HG03159 (cell line): ENCODE results near the gene RSAD2.
"Not testable (repeated sequence)": the region's sequence is repeated elsewhere in the genome, so short reads cannot be mapped to it uniquely, and the experiment has no call there.

Experiments used
- ATAC-seq: cut with Tn5 transposase; IDR thresholded peaks from one replicate; pipeline ENCODE4 v1.9.1; 2021; ENCODE audit warnings: mild to moderate bottlenecking, moderate library complexity; ENCODE audit not compliant: unreplicated experiment

The RSAD2 gene

GRCh38 chr2:6924101-6924923 is 46.7 kb downstream of the RSAD2 start:
- ATAC-seq = no peak

GRCh38 chr2:6924924-6925409 is 47.4 kb downstream of the RSAD2 start:
- no peak for ATAC-seq

DNA sequence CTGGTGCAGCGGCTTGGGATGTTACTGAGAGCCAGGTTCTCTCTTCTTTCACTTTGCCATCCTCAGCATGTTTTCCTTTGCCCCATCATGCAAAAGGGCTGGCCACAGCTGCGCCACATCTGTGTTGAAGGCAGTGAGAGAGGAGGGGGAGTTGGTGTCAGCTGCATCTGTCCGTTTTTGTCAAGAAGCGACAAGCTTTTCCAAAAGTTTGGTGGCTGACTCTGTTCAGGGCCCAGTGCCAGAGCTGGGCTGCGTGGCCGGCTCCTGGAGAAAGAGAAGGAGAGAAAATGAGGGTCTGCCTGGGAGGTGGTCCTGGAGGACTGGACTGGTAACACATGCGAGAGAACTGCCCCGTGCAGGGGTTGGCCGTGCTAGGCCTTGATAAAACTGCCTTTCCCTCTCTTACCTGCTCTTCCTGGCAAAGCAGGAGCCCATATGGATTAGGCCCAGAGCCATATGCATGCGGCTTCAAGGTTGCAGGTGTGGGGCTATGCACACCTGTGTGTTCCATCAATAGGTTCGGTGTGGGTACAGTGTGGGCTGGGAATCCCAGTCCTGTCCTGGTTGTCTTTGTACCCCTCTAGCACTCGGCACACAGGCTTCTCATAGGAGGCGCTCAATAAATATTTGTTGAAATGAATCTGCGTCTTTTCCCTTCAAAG is 48.6 kb downstream of the RSAD2 start:
- ATAC-seq = no peak

GRCh38 chr2:6927186-6927585 is 49.6 kb downstream of the RSAD2 start:
- no peak for ATAC-seq

- ATAC-seq = no peak
Measured at GRCh38 chr2:6927753-6928152, 50.2 kb downstream of the RSAD2 start.

- ATAC-seq = no peak
Measured at GRCh38 chr2:6928452-6928851, 50.9 kb downstream of the RSAD2 start.

GRCh38 chr2:6929196-6929819 is 51.7 kb downstream of the RSAD2 start:
- ATAC-seq = no peak

- ATAC-seq = no peak
Measured at GRCh38 chr2:6930923-6931647, 53.5 kb downstream of the RSAD2 start.

DNA sequence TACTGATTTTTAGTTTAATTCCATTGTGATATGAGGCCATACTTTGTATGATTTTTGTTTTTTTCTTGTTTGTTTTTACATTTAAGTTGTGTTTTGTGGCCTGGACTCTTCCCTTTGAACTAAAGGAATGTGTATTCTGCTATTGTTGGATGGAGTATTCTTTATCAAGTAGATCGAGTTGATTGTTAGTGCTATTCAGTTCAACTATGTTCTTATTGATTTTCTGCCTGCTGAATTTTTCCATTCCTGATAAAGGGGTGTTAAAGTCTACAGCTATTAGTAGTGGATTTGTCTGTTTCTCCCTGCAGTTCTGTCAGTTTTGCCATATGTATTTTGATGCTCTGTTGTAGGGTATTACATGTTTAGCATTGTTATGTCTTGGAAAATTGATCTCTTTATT is 54.2 kb downstream of the RSAD2 start:
- no peak for ATAC-seq

DNA sequence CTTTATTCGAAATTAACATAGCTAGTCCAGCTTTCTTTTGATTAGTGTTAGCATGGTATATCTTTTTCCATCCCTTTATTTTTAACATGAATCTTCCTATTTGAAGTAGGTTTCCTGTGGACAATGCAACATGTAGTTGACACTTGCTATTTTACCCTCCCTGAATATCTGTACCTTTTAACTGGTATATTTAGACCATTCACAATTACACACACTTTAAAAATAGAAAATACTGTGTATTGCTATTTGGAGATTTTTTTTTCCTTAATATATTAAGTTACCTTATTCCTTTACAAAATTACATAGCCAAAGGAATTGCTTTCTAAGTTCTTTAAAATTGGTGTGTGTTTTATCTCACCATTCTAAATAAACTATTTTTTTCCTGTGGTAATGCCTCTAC is 54.6 kb downstream of the RSAD2 start:
- ATAC-seq = no peak

DNA sequence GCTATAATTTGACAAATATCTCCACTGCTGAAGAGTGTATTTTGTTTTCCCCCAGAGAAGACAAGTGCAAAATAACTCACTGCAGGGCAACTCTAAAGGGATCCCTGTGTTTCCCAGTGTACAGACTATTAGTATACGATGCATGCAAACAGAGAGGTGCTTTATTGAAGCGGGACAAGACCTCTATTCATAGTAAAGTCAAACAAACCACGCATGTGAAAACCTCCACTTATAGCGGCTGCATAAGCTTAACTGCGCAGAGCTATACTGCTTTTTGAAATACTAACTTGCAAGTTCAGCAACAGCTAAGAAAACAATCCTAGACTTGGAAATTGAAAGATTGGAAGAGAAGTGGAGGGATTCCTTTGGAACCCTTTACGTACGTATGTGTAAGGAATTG is 55.3 kb downstream of the RSAD2 start:
- no peak for ATAC-seq

DNA sequence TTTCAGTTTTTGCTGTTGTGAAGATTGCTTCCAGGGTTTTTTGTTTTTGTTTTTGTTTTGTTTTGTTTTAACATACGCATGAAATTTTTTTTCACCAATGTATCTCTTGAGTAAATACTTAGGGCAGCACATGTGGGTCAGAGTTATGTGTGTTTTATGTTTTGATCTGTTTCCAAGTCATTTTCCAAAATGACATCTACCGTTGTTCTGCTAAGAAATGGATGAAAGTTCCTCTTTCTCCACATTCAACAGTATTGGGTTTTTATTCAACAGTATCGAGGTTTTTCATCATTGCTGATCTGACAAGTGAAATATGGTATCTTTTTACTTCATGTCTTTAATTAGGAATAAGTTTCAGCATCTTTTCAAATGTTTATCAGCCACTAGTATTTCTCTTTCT is 56.3 kb downstream of the RSAD2 start:
- no peak for ATAC-seq

GRCh38 chr2:6934345-6934744 is 56.8 kb downstream of the RSAD2 start:
- no peak for ATAC-seq

- no peak for ATAC-seq
Measured at GRCh38 chr2:6934758-6935651, 57.4 kb downstream of the RSAD2 start.

DNA sequence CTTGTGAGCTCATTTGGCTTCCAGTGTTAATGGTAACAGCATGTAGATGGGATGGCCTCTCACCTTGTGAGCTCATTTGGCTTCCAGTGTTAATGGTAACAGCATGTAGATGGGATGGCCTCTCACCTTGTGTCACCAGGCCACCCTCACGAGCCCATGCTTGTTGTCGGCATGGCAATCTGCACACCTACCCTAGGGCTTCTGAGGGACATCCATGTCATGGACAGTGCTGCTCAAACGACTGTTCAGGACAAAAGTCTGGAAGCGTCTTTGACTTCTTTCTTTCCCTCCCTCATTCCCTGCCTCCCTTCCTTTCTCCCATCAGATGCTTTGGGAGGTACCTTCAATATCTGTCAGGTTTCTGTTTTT is 58.1 kb downstream of the RSAD2 start:
- not testable (repeated sequence) for ATAC-seq

DNA sequence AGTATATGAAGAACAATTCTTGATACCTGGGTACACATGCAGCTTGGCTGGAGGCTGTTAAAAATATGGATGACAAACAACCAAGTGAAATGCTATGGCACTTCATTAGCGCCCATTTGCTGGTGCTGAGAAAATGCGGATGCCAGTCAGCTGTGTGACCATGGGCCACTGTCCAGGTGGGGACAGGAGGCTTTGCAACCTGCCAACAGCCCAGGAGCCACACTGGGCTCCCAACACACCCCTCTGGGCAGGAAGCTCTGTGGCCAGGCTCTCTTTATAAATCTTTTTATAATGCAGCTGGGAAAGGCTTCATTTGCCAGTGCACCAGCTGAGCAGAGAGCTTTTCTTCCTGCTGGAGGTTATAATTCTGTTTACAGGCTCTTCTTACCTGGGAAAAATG is 59.6 kb downstream of the RSAD2 start:
- no peak for ATAC-seq

GRCh38 chr2:6937582-6937981 is 60.0 kb downstream of the RSAD2 start:
- ATAC-seq = no peak

- no peak for ATAC-seq
Measured at GRCh38 chr2:6939071-6939470, 61.5 kb downstream of the RSAD2 start.

DNA sequence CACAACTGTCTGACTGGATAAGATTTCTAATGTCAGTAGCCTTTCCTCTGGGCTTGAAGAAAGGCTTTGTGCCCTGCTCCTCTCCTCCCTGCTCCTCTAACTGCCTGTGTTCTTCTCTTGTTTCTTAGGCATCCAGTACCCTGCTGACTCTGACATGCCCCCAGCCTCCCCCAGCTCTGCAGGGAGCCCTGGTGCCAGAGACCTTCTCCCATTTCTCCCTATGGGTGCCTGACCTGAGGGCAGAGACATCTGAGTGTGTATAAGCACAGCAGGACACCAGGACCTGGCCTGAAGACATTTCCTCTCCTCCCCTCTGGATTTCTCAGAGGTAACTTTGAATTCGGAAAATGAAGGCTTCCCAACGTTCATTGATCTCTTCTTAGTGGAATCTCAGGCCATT is 63.2 kb downstream of the RSAD2 start:
- no peak for ATAC-seq

GRCh38 chr2:6941299-6942046 is 63.9 kb downstream of the RSAD2 start:
- ATAC-seq = no peak
